GM19468 (cell line): ENCODE data around the gene NDRG2.
"Not testable (repeated sequence)": the region's sequence is repeated elsewhere in the genome, so short reads cannot be mapped to it uniquely, and the experiment has no call there.

Experiments
- ATAC-seq: cut with Tn5 transposase; IDR thresholded peaks from one replicate; pipeline ENCODE4 v1.9.1; 2021; ENCODE audit warnings: mild to moderate bottlenecking, moderate library complexity, moderate number of reproducible peaks; ENCODE audit not compliant: unreplicated experiment; ENCODE audit errors: extremely low read depth

Gene NDRG2

GRCh38 chr14:21056520-21057163 lies 31.8 kb upstream of the NDRG2 start:
- ATAC-seq = no peak

GRCh38 chr14:21055432-21056117 lies 30.7 kb upstream of the NDRG2 start:
- ATAC-seq = no peak

GRCh38 chr14:21054768-21055145 lies 29.9 kb upstream of the NDRG2 start:
- ATAC-seq = no peak

- no peak for ATAC-seq
Observed at GRCh38 chr14:21054123-21054767, 29.4 kb upstream of the NDRG2 start.

GRCh38 chr14:21053184-21054122 lies 28.6 kb upstream of the NDRG2 start:
- ATAC-seq = no peak

GRCh38 chr14:21050597-21050996 lies 25.7 kb upstream of the NDRG2 start:
- ATAC-seq = no peak

- no peak for ATAC-seq
Observed at GRCh38 chr14:21049271-21049673, 24.4 kb upstream of the NDRG2 start.

- ATAC-seq = no peak
Observed at GRCh38 chr14:21048638-21049037, 23.8 kb upstream of the NDRG2 start.

- ATAC-seq = no peak
Observed at GRCh38 chr14:21047378-21047781, 22.5 kb upstream of the NDRG2 start.

- no peak for ATAC-seq
Observed at GRCh38 chr14:21043974-21044618, 19.2 kb upstream of the NDRG2 start.

GRCh38 chr14:21043387-21043973 lies 18.6 kb upstream of the NDRG2 start:
- no peak for ATAC-seq

GRCh38 chr14:21042918-21043317 lies 18.1 kb upstream of the NDRG2 start:
- no peak for ATAC-seq

GRCh38 chr14:21041676-21042433 lies 17.0 kb upstream of the NDRG2 start, which contains the start of gene RNASE7:
Gene RNASE7 (plus strand): TSS chr14:21042362. CDS start chr14:21042993, 631 bp downstream.
- ATAC-seq = no peak

- not testable (repeated sequence) for ATAC-seq
Observed at GRCh38 chr14:21040941-21041340, 16.1 kb upstream of the NDRG2 start.

GRCh38 chr14:21040370-21040925 lies 15.6 kb upstream of the NDRG2 start:
- no peak for ATAC-seq

GRCh38 chr14:21039585-21040369 lies 14.9 kb upstream of the NDRG2 start:
- no peak for ATAC-seq
